Keratinocyte (primary cell): ENCODE measurements around the gene ENTPD6. TPM values are rescaled to one million over a fixed set of nuclear protein-coding genes. Genes with fewer than 3 reads are reported as not detected.

Experiments
- DNase-seq: peaks from one replicate; pipeline ENCODE4 v3.0.0-alpha.2; 2011; ENCODE audit warnings: low read depth, missing footprints, low spot score
- FAIRE-seq: peaks from 2 replicates; lab custom pipeline; 2011; peaks lifted over from hg19 to GRCh38; lab: Jason Lieb, UNC
- H2AFZ ChIP-seq: 2 replicates; pipeline ENCODE4 v1.6.0; 2012; ENCODE audit warnings: low read length, control low read depth, inconsistent platforms; ENCODE audit not compliant: control insufficient read depth
- H3K27ac ChIP-seq: 2 replicates; pipeline ENCODE4 v1.5.1; 2011; ENCODE audit warnings: low read length; ENCODE audit not compliant: control insufficient read depth, insufficient read depth
- H3K27me3 ChIP-seq: 3 replicates; pipeline ENCODE4 v1.6.0; 2011; ENCODE audit warnings: low read length; ENCODE audit not compliant: control insufficient read depth, insufficient read depth; ENCODE audit errors: extremely low read depth
- H3K36me3 ChIP-seq, 2 experiments: 2 replicates in 1 of 2; 3 replicates in 1 of 2; pipeline ENCODE4 v1.5.1; 2011; ENCODE audit warnings: low read length in 2 of 2, mild to moderate bottlenecking in 1 of 2; ENCODE audit not compliant: control insufficient read depth in 2 of 2, insufficient read depth in 2 of 2; ENCODE audit errors: extremely low read depth in 1 of 2
- H3K4me1 ChIP-seq: 3 replicates; pipeline ENCODE4 v1.5.1; 2011; ENCODE audit warnings: low read length; ENCODE audit not compliant: control insufficient read depth, insufficient read depth; ENCODE audit errors: extremely low read depth
- H3K4me2 ChIP-seq: 3 replicates; pipeline ENCODE4 v1.6.0; 2011; ENCODE audit warnings: low read depth, low read length; ENCODE audit not compliant: control insufficient read depth, insufficient read depth; ENCODE audit errors: extremely low read depth
- H3K4me3 ChIP-seq, 3 experiments: fragments of 200-600 bp in 1 of 3; sonication (generic) in 1 of 3; 2 replicates in 2 of 3; 3 replicates in 1 of 3; pipeline ENCODE4 v1.5.1; 2011 to 2016; ENCODE audit warnings: low read length in 3 of 3, mild to moderate bottlenecking in 3 of 3, control low read depth in 2 of 3, inconsistent platforms in 1 of 3, low read depth in 1 of 3, mixed read lengths in 1 of 3, mixed run types in 1 of 3, moderate library complexity in 1 of 3; ENCODE audit not compliant: control insufficient read depth in 2 of 3, insufficient read depth in 2 of 3; ENCODE audit errors: extremely low read depth in 1 of 3
- H3K79me2 ChIP-seq: 2 replicates; pipeline ENCODE4 v1.6.0; 2012; ENCODE audit warnings: low read length; ENCODE audit not compliant: control insufficient read depth, insufficient read depth
- H3K9ac ChIP-seq: 3 replicates; pipeline ENCODE4 v1.6.0; 2011; ENCODE audit warnings: low read length; ENCODE audit not compliant: control insufficient read depth, insufficient read depth; ENCODE audit errors: extremely low read depth
- H3K9me1 ChIP-seq: 3 replicates; pipeline ENCODE4 v1.6.0; 2011; ENCODE audit warnings: low read length; ENCODE audit not compliant: control insufficient read depth, insufficient read depth; ENCODE audit errors: extremely low read depth
- H3K9me3 ChIP-seq: 2 replicates; pipeline ENCODE4 v1.5.1; 2012; ENCODE audit warnings: low read depth, low read length; ENCODE audit not compliant: control insufficient read depth
- H4K20me1 ChIP-seq: 3 replicates; pipeline ENCODE4 v1.6.0; 2011; ENCODE audit warnings: low read length; ENCODE audit not compliant: control insufficient read depth, insufficient read depth; ENCODE audit errors: extremely low read depth
- CTCF ChIP-seq, 3 experiments: IDR thresholded peaks in 1 of 3; conservative IDR thresholded peaks in 1 of 3; optimal IDR thresholded peaks in 1 of 3; 2 replicates in 2 of 3; 3 replicates in 1 of 3; pipeline versions ENCODE3 to v1.5.1; 2011; ENCODE audit warnings: low read length in 3 of 3, mild to moderate bottlenecking in 3 of 3, moderate library complexity in 2 of 3, control low read depth in 1 of 3, inconsistent platforms in 1 of 3; ENCODE audit not compliant: insufficient read depth in 2 of 3; ENCODE audit errors: extremely low read depth in 1 of 3
- EZH2 ChIP-seq: IDR thresholded peaks from one replicate; pipeline ENCODE4 v1.6.1; 2012; ENCODE audit warnings: inconsistent platforms, mild to moderate bottlenecking, low read length, moderate library complexity
- dilution Hi-C: fragments of 300-500 bp; cut with MboI; formaldehyde crosslinking; loops from one replicate; pipeline ENCODE4 v1.7.0; 2020; ENCODE audit warnings: low sequenced_read_pairs; ENCODE audit not compliant: extremely low pct_ligation_motif_present
- polyA plus RNA-seq, 5 experiments: library from polyadenylated mRNA; depleted of rRNA in 3 of 5; stranded (reverse) in 3 of 5; stranded (forward) in 1 of 5; unstranded in 1 of 5; fragments of >200 nt; gene quantifications; 1 replicate in 1 of 5; 2 replicates in 3 of 5; 3 replicates in 1 of 5; pipeline versions ENCODE4 v1.2.1 to v1.2.3, GENCODE V29; 2011 to 2012; ENCODE audit warnings: missing spikeins in 2 of 5, low read depth in 1 of 5, low replicate concordance in 1 of 5

The ENTPD6 gene
- polyA plus RNA-seq, 1 donor (not counting 4 experiments of a cell fraction or from before 2014, with no cell fraction given) = 57.8 TPM

DNA sequence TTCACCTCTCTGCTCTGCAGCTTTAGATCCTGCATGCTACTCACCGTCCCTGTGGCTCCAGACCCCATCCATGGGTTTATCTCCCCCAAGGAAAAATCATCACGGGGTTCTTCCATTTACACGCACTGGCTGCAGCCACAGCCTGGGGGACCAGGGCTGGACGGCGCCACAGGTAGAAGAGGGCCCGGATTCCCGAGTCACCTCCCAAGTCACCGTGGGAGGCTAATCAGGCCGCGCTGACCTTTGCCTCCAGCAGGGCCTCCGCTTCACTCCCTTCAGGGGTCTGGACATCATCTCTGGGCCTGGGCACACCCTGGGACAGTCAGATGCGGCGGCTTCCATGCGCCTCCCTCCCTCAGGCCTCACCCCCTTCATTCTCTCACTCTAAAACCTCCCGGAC is 47.8 kb upstream of the ENTPD6 start:
- Histone ChIP-seq H3K4me1 (no peaks in the 10 kb centered on the region), H2AFZ (no peak overlapping the region), H3K9ac (no peak overlapping the region), H3K79me2 (no peaks in the 10 kb centered on the region), H3K9me3 (no peaks in the 10 kb centered on the region), H3K9me1 (no peaks in the 10 kb centered on the region), H3K4me2 (no peak overlapping the region), H3K27ac (no peak overlapping the region), H3K36me3 (no peaks in the 10 kb centered on the region), H4K20me1 (no peaks in the 10 kb centered on the region), H3K27me3 (peaks cover 26% of the 10 kb centered on the region), H3K4me3 (no peak overlapping the region)
- DNase-seq (no peak), FAIRE-seq (no peak)
- dilution Hi-C loops = no loop called here
- TF ChIP-seq EZH2 (no peak), CTCF (optimal IDR thresholded peaks at IDR 0.05 in 1 of 3, IDR thresholded peaks at IDR 0.05 in 1 of 3, conservative IDR thresholded peaks at IDR 0.05 in 1 of 3; ENCODE audit: extremely low read depth in 1 of 3, insufficient read depth in 2 of 3, low read length in 3 of 3) (no peak)

DNA sequence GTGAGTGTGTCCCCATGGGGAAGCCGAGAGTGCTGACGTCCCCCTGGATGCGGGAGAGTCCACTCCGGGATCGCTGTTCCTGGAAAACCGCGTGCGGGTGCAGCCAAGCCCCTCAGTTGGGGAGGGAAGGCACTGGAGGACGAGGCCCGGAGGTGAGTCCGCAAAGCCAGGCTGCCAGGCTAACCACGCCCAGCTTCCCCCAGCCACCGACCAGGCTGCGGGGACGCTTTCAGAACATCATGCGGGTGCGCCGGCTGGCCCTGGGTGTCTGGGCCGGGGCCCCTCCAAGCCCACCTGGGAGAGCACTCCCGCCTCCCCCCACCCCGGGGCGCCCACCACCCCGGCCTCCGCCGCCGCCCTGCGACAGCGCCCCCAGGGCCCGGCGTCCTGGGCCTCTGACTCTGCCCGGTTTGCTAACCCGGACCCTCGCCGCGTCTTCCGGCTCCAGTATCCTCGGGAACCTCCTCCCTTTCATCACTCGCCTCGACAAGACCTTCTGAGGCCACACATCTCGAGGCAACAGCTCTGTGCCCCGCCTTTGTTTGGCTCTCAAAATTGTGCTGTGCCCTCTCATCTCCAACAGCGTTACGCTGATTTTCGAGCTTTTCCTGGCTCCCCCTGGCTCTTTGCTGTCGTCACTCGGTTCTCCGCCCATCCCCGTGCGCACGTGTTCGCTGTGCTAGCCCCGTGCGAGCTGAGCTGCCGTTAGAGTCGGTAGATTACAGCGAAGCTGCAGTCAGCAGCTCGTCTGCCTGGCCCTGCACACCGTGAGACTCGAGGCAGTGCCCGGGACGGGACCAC is 47.1 kb upstream of the ENTPD6 start:
- Histone ChIP-seq H3K9ac (no peak overlapping the region), H3K4me2 (peak overlapping the region; percentile 37), H3K9me3 (no peaks in the 10 kb centered on the region), H3K27me3 (peaks cover 26% of the 10 kb centered on the region), H3K36me3 (no peaks in the 10 kb centered on the region), H4K20me1 (no peaks in the 10 kb centered on the region), H2AFZ (peak overlapping the region; percentile 82), H3K27ac (no peak overlapping the region), H3K4me3 (peak overlapping the region in 1 of 3 experiments; percentile 32), H3K4me1 (no peaks in the 10 kb centered on the region), H3K79me2 (no peaks in the 10 kb centered on the region), H3K9me1 (no peaks in the 10 kb centered on the region)
- no peak for TF ChIP-seq EZH2
- TF ChIP-seq CTCF (optimal IDR thresholded peaks at IDR 0.05 in 1 of 3, IDR thresholded peaks at IDR 0.05 in 1 of 3, conservative IDR thresholded peaks at IDR 0.05 in 1 of 3; ENCODE audit: extremely low read depth in 1 of 3, insufficient read depth in 2 of 3, low read length in 3 of 3) = no peak
- dilution Hi-C loops = no loop called here
- FAIRE-seq (no peak), DNase-seq (no peak)
